ENCODE measurements around the gene MINDY1.
A peak's percentile ranks its signal among the peaks of the same experiment; 100 is the strongest.

The MINDY1 gene

DNA sequence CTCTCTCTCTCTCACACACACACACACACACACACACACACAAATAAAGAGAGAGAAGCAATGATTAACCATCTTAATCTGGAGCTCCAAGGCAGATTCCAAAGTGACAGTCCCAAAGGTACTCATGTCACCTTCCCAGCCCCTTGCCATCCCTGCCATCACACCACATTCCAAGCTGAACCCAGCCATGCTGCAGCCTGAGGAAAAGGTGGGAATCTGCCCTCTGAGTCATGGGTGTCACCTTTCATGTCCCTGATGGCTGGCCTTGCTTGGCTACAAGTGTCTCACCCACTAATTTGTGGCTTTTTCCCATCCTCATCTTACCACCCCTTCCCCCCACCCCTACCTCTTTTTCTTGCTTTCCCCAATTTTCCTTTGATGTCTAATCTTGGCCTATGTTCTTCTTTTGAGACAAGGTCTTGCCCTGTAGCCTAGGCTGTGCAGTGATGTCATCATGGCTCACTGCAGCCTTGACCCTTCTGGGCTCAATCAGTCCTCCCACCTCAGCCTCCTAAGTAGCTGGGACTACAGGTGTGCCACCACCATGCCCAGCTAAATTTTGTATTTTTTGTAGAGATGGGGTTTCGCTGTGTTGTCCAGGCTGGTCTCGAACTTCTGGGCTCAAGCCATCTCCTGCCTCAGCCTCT is 21.4 kb downstream of the MINDY1 start:
- no peak for DNase-seq

DNA sequence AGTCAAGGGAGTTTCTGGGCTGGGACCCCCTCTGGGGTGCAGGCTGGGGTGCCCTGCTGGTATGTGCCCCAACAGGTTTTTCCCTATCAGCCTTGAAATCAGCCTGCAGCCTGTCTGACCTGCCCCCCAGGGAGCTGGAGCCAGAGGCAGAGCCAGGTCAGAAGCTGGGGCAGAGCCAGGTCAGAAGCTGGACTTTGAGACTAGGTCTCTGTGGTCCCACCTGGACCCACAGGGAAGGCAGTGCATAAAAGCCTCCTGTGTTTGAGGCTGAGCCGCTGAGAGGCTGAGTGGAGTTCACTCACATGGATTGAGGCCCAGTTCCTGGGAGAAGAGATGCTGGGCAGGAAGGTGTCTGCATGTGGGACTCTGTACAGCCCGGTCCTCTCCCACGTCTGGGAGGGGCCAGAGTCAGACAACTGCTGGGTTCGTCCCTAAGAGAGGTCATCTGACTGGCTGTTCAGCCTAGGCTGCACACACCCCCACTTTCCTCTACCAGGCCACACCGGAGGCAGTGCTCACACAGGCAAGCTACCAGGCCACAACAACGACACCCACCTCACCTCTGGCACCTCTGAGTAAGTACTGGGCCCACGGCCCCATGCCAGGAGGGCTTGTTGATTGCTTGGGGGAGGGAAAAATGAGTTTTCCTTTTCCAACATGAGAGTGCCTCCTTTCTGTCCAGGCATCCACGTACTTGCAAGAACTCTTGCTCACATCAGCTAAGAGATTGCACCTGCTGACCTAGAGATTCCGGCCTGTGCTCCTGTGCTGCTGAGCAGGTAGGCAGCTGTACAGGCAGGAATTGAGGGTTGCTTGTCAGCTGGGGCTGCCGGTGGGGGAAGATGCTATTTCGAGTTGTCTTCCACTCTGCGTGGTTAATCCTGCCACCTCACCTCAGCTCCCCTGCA is 24.6 kb downstream of the MINDY1 start, which contains the start of gene ANXA9:
Gene ANXA9 (plus strand): TSS at position 488 of the 908 bp plus-strand sequence. CDS start 814 bp downstream, outside the sequence.
- DNase-seq: no peak

DNA sequence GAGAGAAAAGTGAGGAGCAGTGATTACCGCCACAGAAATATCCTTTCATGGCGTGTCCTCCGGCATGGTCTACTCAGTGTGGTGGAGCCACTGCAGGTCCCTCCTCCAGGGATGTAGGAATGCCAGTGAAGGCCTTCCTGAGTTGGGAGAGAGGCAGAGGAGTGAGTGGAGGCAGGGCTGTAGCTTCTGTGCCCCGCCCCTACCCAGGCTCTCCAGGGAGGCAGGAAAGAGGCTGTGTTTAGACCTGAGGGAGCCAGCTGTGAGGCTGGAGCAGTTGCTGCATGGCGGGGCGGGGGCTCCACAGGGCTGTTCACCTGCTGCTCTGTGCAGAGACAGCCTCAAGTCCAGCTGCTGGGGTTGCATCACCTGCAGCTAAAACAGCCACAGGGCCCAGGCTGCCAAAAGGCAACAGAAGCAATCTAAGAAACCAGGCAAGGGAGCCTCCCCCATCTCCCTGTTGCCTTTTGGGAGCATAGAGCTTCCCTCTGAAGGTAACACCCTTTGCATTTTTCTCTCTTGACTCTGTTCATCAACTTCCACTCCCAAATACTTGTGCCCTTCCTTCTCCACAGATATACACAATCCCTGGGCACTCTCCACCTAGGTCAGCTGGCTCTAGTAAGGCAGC is 25.4 kb downstream of the MINDY1 start:
- DNase-seq: no peak

DNA sequence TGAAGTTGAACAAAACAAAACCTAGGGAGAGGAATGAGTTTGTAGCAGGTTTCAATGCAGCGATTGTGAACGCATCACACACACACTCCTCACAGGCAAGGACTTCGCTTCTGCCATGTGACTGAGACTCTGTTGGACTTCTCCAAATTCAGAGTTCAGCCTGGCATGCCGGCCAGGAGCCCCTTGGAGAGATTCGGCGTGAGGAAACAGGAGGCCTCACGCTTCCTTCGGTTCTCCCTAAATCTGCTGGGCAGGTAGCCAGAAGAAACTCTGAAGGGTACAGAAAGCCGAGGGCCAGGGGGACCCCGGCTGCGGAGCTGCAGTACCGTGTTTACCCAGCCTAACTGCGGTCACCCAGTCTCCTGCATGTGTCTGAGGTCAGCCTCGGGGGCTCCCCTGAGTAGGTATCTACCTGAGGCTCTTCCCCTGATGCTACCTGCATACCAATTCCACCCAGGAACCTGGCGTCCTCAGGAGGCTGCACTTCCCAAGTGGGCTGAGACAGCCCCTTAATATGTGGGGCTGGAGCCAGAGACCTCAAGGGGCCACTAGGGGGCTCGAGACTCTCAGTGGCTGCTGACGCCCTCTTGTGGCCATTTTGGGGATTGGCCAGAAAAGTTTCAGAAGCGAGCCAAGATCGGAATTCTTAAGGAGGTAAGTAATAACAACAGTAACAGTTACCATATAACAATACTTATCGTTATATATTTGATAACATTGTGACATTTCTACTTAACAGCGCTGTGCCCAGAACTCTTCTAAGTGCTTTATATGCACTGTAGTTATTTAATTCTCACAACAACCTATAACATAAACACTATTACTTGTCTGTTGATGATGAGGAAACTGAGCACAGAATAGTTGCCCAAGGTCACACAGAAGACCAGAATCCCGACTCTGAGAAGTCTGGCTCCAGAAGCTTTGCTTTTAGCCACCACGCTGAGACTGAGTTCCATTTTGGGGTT is 27.3 kb downstream of the MINDY1 start:
- DNase-seq: peak; percentile 96

DNA sequence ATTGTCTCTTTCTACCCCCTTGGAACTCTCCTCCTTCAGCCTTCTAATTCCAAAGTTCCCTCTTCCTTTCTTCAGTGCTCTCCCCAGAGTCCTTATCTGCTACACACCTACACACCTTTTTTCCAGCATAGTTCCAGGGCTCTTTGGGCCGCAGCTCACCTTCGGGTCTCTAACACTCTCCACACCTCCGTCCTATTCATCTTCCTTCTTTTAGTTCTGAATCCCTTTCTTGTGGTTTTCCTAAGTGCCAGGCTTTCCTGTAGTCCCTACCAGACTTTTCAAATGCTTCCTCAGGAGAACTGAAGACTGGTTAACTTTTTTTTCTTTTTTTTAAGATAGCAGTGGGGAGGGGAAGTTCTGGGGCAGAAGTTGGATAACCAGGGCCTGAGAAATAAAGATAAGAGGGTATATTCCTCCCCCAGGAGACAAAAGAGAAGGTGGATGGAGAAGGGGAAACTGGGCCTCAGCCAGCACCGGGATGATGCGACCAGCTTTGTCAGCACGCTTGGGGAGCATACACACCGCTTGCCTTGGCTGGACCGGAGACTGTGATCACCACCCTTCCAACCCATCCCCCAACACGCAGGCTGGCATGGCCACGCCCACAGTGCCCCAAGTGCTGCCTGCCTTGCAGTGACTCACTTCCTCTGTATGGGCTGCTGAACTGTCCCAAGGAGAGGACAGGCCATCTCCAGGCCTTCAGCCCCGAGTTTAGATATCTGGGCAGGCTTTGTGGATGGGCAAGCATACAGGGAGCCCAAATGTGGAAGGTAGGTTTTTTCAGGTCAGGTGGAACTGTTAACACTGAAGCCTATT is 29.6 kb downstream of the MINDY1 start:
- peak; percentile 84 for DNase-seq

DNA sequence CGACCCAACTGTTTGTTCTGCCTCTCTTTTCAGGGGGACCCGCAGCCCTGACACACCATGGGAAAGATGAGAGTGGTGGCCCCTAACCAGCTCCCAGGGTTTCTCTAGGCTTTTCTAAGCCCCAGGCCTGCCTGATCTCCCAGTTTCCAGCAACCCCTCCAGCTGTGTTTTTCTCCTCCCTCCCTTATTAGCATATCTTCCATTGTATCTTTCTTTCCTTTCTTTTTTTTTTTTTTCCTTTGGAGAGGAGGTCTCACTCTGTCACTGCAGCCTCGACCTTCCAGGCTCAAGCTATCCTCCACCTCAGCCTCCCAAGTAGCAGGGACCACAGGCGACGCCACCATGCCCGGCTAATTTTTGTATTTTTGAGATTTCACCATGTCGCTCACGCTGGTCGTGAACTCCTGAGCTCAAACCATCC is 30.3 kb downstream of the MINDY1 start:
- DNase-seq: no peak

DNA sequence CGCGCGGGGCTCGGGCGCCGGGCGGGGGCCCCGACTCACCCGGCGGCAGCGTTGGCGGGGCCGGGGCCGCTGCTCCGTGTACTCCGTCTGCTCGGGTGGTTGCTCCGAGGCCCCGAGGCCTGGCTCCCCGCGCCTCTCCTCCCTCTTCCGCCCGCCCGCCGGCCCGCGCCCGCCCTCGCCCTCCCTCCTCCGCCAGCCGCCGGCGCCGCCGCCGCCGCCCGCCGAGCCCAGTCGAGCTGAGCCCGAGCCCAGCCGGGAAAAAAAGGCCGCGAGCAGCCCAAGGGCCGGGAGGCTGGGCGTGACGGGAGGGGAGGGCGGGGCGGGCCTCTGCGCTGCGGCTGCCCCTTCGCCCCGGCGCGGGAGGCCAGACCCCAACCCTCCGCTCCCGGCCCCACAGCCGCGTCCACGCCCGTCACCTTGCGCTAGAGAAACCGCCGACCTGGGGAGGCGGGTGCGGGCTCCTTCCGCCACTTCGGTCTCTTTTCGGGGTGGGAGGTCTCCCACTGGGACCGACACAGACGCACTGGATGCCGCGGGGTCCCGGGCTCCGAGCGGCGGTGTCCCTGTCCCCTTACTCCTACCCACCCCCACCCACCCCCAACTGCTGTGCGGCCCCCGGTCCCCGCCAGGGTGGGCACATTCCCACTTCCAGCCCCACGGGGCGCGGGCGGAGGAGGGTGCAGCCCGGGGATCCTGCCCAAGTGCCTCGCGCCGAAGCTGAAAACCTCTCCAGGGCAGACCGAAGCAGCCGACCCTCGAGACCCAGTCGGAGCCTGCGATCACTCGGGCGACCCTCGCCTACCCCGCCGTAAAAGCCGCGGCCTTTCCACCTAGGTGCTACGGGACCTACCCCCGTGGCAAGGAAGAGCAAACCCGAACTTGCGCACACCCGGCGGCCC is 31.9 kb downstream of the MINDY1 start, which contains the start of gene CERS2:
Gene CERS2 (minus strand): TSS at position 256 of the 899 bp plus-strand sequence. CDS start 5,745 bp downstream, outside the sequence.
- DNase-seq: peak; percentile 84

DNA sequence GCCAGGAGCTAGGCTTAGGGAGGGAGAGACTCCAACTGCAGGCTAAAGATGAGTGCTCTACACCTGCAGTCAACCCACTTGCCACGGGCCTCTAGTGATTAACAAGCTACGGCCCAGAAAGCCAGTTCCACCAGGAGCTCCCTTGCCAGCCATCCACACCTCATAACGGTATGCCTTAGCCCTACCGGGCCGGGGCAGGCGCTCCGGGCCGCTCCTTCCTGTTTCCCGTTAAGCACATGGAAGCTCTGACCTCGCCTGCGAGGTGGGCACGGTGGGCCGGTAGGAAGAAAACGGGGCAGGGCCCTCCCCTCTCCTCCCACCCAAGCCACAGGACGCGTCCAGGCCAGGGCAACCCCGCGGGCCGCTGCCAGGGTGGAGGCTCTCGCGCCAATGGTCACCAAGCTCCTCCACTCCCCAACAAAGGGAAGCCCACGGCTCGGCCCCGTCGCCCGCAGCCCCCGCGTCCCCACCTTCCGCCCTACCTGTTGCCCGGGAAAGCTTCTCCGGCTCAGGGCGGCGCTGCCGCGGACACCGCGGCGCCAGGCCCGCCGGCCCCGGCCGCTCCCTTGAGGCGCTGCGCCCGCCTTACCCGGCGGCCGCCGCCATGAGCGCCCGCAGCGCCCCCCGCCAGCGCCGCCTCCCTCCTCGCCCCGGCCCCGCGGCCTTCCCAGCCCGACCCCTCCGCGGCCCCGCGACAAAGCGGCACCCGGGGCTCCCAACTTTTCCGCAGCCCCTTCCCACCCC is 32.7 kb downstream of the MINDY1 start:
- peak; percentile 78 for DNase-seq

DNA sequence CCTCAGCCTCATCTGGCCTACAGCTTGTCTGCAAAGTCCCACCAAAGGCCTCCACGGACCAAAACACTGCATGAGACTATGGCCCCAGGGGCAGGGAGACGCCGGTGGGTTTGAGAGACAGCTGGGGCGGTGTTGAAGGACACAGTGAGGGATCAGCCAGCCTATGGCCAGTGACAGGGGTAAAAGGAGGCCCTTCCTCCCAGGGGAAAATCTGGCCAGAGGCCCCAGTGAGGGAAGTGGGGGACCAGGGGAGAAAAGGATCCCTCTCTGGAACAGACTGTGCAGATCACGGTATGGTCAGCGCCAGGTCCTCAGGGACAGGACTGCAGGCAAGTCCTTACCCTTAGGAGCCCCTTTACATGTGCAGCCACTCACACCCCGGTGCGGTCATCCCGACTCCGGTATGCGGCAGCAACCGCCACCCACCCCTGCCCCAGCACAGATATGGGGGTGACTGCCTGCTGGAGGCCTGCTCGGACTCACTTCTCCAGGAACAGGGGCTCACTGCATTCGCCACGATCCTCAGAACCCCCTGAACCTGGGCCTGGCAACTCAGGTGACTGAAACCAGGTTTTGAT is 33.4 kb downstream of the MINDY1 start:
- DNase-seq: peak; percentile 75

DNA sequence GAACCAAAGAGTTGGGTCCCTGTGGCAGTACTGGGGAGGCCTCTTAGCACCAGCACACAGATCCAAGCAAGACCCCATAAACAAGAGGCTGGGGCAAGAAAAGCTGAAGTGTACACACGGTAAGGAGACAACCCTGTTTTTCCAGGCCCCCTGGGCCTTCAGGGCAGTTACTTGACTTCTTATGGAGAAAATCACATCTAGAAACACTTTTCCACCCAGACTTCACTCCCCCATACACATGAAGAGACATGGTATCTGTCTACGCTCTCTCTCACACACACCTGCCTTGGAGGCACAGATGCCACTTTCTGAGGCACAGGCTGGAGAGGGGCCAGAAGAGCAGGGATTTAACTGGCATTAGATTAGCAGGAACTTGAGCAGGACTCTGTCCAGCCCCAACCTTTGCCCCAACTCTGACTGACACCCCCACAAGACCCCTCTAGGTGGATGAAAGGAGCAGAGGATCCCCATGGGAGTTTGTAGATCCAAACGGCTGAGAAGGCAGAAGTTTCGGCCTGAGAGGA is 34.2 kb downstream of the MINDY1 start:
- no peak for DNase-seq

DNA sequence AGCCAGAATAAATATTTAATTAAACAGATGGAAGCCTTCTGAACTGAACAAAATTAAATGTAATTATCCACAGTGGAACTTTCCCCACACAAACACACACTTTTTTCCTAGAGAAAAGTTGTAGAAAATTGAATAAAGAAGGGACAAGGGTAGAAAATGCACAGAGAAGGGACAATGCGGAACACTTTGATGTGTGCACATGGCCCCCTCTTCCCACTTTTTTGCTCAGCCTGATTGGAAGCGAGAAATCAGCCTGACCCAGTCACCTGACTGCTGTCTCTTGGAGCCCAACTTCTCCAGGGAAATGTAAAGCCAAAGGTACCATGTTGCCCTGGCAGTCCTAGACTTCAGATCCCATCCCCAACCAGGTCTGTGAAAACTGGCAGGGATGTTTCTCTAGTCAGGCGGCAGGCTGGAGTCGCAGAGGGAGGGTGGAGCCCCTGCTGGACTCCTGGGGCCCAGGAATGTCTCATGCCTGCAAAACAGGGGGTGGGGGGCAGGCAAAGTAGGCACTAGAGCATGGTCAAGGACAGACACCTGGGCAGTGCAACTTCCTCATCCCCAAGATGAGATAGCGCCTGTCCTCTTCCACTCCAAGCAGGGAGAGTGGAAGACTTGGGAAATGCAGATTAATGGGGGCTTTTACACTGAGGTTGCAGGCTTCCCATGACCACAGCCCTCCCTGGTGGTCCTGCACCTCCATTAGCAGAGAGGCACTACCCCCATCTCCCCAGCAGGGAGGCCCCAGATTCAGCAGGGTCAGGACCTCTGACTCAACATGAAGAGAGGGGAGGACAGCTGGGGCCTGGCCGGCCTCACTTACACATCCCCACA is 34.9 kb downstream of the MINDY1 start:
- DNase-seq: no peak

DNA sequence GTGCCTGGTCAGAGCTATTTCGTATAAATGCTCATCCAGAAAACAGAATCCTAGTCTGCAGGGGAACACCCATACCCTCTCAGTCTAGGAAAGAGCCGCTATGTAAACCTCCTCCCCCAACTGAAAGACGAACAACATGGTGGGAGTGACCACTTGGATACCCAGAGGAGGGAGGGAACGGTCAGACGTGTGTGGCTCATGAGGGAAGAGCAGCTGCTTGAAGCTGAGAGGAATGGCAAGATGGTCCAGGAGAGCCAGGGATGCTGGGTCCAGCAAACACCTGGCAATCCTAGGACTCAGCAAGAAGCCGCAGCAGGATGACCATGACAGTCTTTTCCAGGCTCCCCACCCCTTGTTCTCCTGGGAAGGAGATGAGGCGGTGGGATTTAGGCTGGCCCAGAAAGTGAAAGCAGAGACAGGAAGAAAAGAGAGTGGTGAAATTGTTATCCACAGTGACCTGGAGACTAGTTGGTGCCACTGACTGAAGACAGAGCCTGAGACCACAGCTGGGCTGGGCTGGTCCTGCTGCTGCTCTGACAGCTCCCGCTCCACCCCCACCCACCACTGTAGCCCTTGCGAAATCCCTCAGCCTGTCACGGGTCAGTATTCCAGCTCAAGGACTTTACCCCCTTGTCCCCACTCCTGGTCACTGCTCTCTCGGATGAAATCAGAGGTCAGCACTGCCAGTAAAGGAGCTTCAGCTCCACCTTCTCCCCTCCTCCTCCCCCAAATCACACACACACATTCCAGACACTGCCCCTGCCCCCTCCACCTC is 35.7 kb downstream of the MINDY1 start:
- DNase-seq: no peak

DNA sequence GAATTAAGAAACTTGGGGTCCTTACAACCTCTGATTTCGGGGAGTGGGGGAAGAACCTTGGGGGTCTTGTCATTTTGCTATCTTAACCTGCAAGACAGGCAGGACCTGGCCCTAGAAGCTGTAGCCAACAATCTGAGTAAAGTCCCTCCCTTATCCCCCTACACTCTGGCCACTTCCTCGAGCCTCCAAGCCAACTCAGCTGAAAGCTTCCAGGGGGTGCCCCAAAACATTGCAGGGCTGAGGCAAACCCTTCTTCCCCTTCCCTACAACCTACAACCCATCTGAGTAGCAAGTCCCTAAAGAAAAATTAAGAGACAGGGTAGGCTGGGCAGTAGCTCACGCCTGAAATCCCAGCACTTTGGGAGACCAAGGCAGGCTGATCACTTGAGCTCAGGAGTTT is 37.1 kb downstream of the MINDY1 start:
- no peak for DNase-seq

DNA sequence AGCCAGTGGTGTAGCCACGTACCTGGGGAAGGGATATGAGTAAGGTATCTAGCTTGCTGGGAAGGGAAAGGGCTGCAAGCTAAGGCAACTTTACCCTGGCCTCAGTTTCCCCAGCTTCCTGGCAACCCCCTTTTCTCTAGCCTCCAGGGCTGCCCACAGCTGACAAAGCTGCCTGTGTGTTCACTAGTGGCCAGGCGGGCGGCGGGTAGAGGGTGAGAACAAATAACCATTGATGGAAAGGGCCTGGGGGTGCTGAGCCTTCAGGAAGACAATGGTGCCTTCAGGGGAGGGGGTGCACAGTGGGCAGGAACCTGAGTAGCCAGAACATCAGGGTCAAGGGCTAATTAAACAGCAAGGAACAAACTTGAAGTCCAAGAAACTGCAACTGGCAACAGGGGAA is 38.2 kb downstream of the MINDY1 start:
- DNase-seq: no peak

DNA sequence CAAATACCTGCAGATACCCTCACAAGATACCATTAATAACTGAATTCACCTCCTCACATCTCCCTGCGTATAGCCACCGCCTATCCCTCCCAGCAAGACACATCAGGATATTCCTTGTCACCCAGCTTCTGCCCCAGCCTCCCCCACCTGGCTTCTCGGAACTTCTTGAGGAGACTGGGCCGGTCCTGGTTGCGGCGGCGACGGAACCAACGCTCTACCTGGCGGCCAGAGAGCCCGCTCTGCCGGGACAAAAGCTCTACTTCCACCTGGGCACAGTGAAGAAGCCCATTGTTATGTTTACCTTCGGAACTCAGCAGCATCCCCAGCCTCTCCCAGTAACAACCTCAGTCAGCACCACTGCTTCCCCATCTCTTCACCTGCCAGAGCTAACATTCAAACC is 38.8 kb downstream of the MINDY1 start:
- DNase-seq: no peak

DNA sequence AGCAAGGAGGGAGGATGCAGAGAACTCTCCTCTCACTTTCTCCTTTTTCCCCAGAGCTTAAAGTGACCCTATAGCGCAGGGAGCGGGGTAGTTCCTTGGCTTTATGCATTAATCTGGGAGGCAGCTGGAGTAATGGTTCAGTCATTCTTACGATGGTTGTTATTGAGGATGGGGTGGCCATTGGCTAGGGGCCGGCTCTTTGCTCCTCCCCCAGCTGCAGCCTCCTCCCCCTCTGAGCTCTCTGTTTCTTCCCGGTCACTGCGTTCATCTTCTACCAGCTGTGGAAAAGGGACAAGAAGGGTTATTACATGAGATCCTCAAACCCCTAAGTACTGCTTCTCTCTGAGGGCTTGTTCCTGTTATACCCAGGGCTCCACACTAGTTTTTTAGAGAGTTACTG is 40.7 kb downstream of the MINDY1 start:
- DNase-seq: no peak

DNA sequence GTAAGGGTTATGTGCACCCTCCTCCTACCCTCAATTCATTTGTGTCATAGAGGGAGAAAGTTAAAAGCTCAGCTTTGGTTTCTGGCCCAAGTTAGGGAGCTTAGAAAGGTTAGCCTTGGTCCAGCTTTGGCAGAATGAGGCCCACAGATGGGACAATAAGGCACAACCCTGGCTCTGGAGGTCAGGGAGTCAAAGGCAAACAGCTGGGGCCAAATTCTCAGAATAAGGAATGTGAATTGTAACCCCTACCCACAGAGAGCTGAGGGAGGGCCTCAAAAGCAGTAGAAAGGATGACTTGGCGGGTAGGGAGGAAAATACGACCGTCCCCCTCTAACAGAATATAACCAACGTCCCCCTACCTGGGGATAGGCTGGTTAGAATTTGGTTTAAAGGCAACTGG is 41.1 kb downstream of the MINDY1 start:
- DNase-seq: no peak
